ENCODE results near the gene PIGX. TPM values are rescaled to one million over a fixed set of nuclear protein-coding genes. Genes with fewer than 3 reads are reported as not detected.

The PIGX gene
- total RNA-seq: 10 to 100 TPM; 13.6 to 16.7 TPM
- polyA plus RNA-seq: 10 to 100 TPM; 11.5 to 15.3 TPM
- long read RNA-seq, donor 1, partial matches to known transcripts: 0 of 7 reads
- long read RNA-seq, donor 1, other reads (novel, unspliced or antisense): 6 of 7 reads
- long read RNA-seq, donor 2, transcript PIGX-202 (6 exons, 3,057 nt): major isoform, 10 of 18 reads
- long read RNA-seq, donor 2, partial matches to known transcripts: 0 of 18 reads
- long read RNA-seq, donor 2, other reads (novel, unspliced or antisense): 8 of 18 reads

- intact Hi-C loops (cut with DNase I): no loop called here
- H3K4me3 ChIP-seq (ENCODE audit: low read length in 2 of 2): peak within 1 kb of the TSS; percentile 40 to 89
- H3K27ac ChIP-seq (ENCODE audit: low read depth in 1 of 2, low read length in 2 of 2): peak within 1 kb of the TSS; percentile 25 to 75
- H3K36me3 ChIP-seq (ENCODE audit: control insufficient read depth in 1 of 2, insufficient read depth in 2 of 2, low read length in 1 of 2): no peaks in the 10 kb centered on the region
- ATAC-seq (ENCODE audit: low FRiP score) (peak; percentile 99), DNase-seq (peak; percentile 88 to 94)
- no peaks in the 10 kb centered on the region for H3K4me1 ChIP-seq (ENCODE audit: control insufficient read depth in 1 of 2, insufficient read depth in 2 of 2, low read length in 2 of 2)
- H3K27me3 ChIP-seq (ENCODE audit: control insufficient read depth in 1 of 2, insufficient read depth in 2 of 2, low read length in 1 of 2): no peaks in the 10 kb centered on the region
- H3K9me3 ChIP-seq (ENCODE audit: control insufficient read depth, low read length): no peaks in the 10 kb centered on the region
- WGBS, 2 donors: 0% methylated on average over 37 to 68 of the region's 68 CpGs
Measured at GRCh38 chr3:196711838-196712513, at the start of gene PIGX, which contains the start of gene CEP19. TSS of gene PIGX (plus strand) at chr3:196712377. TSS of gene CEP19 (minus strand) at chr3:196712250. CDS start at chr3:196708657, 3,593 bp downstream.

- 53 to 59% methylated on average over 15 of the region's 15 CpGs for WGBS, 2 donors
- H3K27ac ChIP-seq (ENCODE audit: low read depth in 1 of 2, low read length in 2 of 2): no peak overlapping the region
- no peaks in the 10 kb centered on the region for H3K4me1 ChIP-seq (ENCODE audit: control insufficient read depth in 1 of 2, insufficient read depth in 2 of 2, low read length in 2 of 2)
- H3K36me3 ChIP-seq (ENCODE audit: control insufficient read depth in 1 of 2, insufficient read depth in 2 of 2, low read length in 1 of 2): no peaks in the 10 kb centered on the region
- H3K4me3 ChIP-seq (ENCODE audit: low read length in 2 of 2): no peak overlapping the region
- intact Hi-C loops (cut with DNase I): no loop called here
- no peaks in the 10 kb centered on the region for H3K9me3 ChIP-seq (ENCODE audit: control insufficient read depth, low read length)
- no peak for ATAC-seq (ENCODE audit: low FRiP score)
- no peak for DNase-seq
- H3K27me3 ChIP-seq (ENCODE audit: control insufficient read depth in 1 of 2, insufficient read depth in 2 of 2, low read length in 1 of 2): no peaks in the 10 kb centered on the region
Measured at GRCh38 chr3:196662711-196663571, 49.2 kb upstream of the PIGX start.

GRCh38 chr3:196666001-196666867 is 45.9 kb upstream of the PIGX start:
- WGBS, 2 donors: 35 to 38% methylated on average over 23 of the region's 23 CpGs
- Histone ChIP-seq H3K36me3 (ENCODE audit: control insufficient read depth in 1 of 2, insufficient read depth in 2 of 2, low read length in 1 of 2) (no peaks in the 10 kb centered on the region), H3K4me1 (ENCODE audit: control insufficient read depth in 1 of 2, insufficient read depth in 2 of 2, low read length in 2 of 2) (no peaks in the 10 kb centered on the region), H3K27ac (ENCODE audit: low read depth in 1 of 2, low read length in 2 of 2) (no peak overlapping the region), H3K9me3 (ENCODE audit: control insufficient read depth, low read length) (no peaks in the 10 kb centered on the region), H3K4me3 (ENCODE audit: low read length in 2 of 2) (no peak overlapping the region), H3K27me3 (ENCODE audit: control insufficient read depth in 1 of 2, insufficient read depth in 2 of 2, low read length in 1 of 2) (no peaks in the 10 kb centered on the region)
- DNase-seq (no peak), ATAC-seq (ENCODE audit: low FRiP score) (no peak)
- intact Hi-C loops (cut with DNase I): no loop called here

- 89 to 95% methylated on average over 14 of the region's 14 CpGs for WGBS, 2 donors
- DNase-seq (no peak), ATAC-seq (ENCODE audit: low FRiP score) (no peak)
- intact Hi-C loops (cut with DNase I): no loop called here
- H3K36me3 ChIP-seq (ENCODE audit: control insufficient read depth in 1 of 2, insufficient read depth in 2 of 2, low read length in 1 of 2): no peaks in the 10 kb centered on the region
- no peak overlapping the region for H3K4me3 ChIP-seq (ENCODE audit: low read length in 2 of 2)
- H3K27me3 ChIP-seq (ENCODE audit: control insufficient read depth in 1 of 2, insufficient read depth in 2 of 2, low read length in 1 of 2): no peaks in the 10 kb centered on the region
- H3K27ac ChIP-seq (ENCODE audit: low read depth in 1 of 2, low read length in 2 of 2): no peak overlapping the region
- no peaks in the 10 kb centered on the region for H3K9me3 ChIP-seq (ENCODE audit: control insufficient read depth, low read length)
- H3K4me1 ChIP-seq (ENCODE audit: control insufficient read depth in 1 of 2, insufficient read depth in 2 of 2, low read length in 2 of 2): no peaks in the 10 kb centered on the region
Measured at GRCh38 chr3:196667056-196667825, 44.9 kb upstream of the PIGX start.

- Histone ChIP-seq H3K4me3 (ENCODE audit: low read length in 2 of 2) (no peak overlapping the region), H3K4me1 (ENCODE audit: control insufficient read depth in 1 of 2, insufficient read depth in 2 of 2, low read length in 2 of 2) (no peaks in the 10 kb centered on the region), H3K9me3 (ENCODE audit: control insufficient read depth, low read length) (no peaks in the 10 kb centered on the region), H3K36me3 (ENCODE audit: control insufficient read depth in 1 of 2, insufficient read depth in 2 of 2, low read length in 1 of 2) (no peaks in the 10 kb centered on the region), H3K27ac (ENCODE audit: low read depth in 1 of 2, low read length in 2 of 2) (no peak overlapping the region), H3K27me3 (ENCODE audit: control insufficient read depth in 1 of 2, insufficient read depth in 2 of 2, low read length in 1 of 2) (no peaks in the 10 kb centered on the region)
- DNase-seq: no peak
- ATAC-seq (ENCODE audit: low FRiP score): peak; percentile 29
- intact Hi-C loops (cut with DNase I): no loop called here
- 24 to 29% methylated on average over 6 of the region's 6 CpGs for WGBS, 2 donors
Measured at GRCh38 chr3:196670339-196670738, 41.8 kb upstream of the PIGX start.

- intact Hi-C loops (cut with DNase I): no loop called here
Measured at GRCh38 chr3:196673632-196674031, 38.5 kb upstream of the PIGX start.

GRCh38 chr3:196677353-196677752 is 34.8 kb upstream of the PIGX start:
- ATAC-seq (ENCODE audit: low FRiP score) (no peak), DNase-seq (no peak)
- H3K9me3 ChIP-seq (ENCODE audit: control insufficient read depth, low read length): no peaks in the 10 kb centered on the region
- H3K27me3 ChIP-seq (ENCODE audit: control insufficient read depth in 1 of 2, insufficient read depth in 2 of 2, low read length in 1 of 2): no peaks in the 10 kb centered on the region
- 65 to 73% methylated on average over 1 of the region's 1 CpG for whole genome bisulfite sequencing, 2 donors
- H3K4me3 ChIP-seq (ENCODE audit: low read length in 2 of 2): no peak overlapping the region
- intact Hi-C loops (cut with DNase I): no loop called here
- no peaks in the 10 kb centered on the region for H3K4me1 ChIP-seq (ENCODE audit: control insufficient read depth in 1 of 2, insufficient read depth in 2 of 2, low read length in 2 of 2)
- no peaks in the 10 kb centered on the region for H3K36me3 ChIP-seq (ENCODE audit: control insufficient read depth in 1 of 2, insufficient read depth in 2 of 2, low read length in 1 of 2)
- no peak overlapping the region for H3K27ac ChIP-seq (ENCODE audit: low read depth in 1 of 2, low read length in 2 of 2)

More at GRCh38 chr3:196673632-196674031, 38.5 kb upstream of the PIGX start:
- ATAC-seq (ENCODE audit: low FRiP score) (no peak), DNase-seq (no peak)
- no peak overlapping the region for H3K4me3 ChIP-seq (ENCODE audit: low read length in 2 of 2)
- 65% methylated on average over 3 of the region's 3 CpGs for WGBS, 2 donors
- H3K27ac ChIP-seq (ENCODE audit: low read depth in 1 of 2, low read length in 2 of 2): no peak overlapping the region
- H3K4me1 ChIP-seq (ENCODE audit: control insufficient read depth in 1 of 2, insufficient read depth in 2 of 2, low read length in 2 of 2): no peaks in the 10 kb centered on the region
- H3K27me3 ChIP-seq (ENCODE audit: control insufficient read depth in 1 of 2, insufficient read depth in 2 of 2, low read length in 1 of 2): no peaks in the 10 kb centered on the region
- H3K36me3 ChIP-seq (ENCODE audit: control insufficient read depth in 1 of 2, insufficient read depth in 2 of 2, low read length in 1 of 2): no peaks in the 10 kb centered on the region
- H3K9me3 ChIP-seq (ENCODE audit: control insufficient read depth, low read length): no peaks in the 10 kb centered on the region

All from aorta (tissue), 5 donors.